ENCODE data around the gene PLEK. TPM values are rescaled to one million over a fixed set of nuclear protein-coding genes. Genes with fewer than 3 reads are reported as not detected.

The PLEK gene
- total RNA-seq, 1 donor, result under 0.01 TPM

DNA sequence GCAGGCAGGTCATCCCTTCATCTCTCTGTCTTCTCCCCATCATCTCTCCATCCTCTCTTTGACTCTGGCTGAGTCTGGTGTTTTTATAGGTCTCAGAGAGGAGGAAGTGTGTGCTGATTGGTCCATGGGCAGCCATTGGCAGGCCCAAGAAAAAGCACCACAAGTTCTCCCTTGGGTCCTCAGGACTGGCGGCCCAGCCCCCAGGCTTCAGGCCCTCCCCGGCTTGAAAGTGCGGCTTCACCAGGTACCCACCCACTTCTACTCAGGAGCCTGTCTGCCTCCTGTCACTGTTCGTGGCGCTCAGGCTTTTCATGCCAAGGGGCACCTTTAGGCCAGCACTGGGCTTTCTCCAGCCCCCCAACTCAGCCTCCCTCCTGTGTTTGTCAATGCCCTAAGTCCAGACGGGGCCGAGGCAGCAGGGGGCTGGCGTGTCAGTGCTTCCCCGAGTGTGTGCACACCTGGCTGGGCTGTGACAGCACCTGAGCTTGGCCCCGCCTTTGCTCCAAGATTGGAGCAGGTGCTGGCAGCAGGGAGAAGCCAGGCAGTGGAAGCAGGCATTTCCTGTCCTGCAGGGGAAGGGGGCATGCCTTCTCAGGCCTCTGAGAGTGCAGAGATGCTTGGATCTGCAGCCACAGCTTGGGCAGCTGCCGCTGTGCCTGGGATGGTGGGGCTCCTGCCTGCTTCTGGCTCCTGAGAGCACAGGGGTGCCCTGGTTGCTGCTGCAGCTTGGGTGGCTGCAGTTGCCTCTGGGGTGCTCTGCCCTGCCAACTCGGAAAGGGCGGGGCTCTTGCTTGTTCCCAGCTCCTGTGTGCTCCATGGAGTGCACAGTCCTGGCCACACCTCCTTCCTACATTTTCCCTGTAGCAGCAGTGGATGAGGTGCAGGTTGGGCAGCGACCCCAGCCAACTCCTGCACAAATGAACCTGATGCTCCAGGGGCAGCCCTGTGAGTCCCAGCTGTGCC is 67.9 kb downstream of the PLEK start:
- H3K4me3 ChIP-seq (ENCODE audit: low read depth, low read length), result no peak overlapping the region
- DNase-seq (ENCODE audit: low read depth), result no peak
- TF ChIP-seq, protein P1, sequence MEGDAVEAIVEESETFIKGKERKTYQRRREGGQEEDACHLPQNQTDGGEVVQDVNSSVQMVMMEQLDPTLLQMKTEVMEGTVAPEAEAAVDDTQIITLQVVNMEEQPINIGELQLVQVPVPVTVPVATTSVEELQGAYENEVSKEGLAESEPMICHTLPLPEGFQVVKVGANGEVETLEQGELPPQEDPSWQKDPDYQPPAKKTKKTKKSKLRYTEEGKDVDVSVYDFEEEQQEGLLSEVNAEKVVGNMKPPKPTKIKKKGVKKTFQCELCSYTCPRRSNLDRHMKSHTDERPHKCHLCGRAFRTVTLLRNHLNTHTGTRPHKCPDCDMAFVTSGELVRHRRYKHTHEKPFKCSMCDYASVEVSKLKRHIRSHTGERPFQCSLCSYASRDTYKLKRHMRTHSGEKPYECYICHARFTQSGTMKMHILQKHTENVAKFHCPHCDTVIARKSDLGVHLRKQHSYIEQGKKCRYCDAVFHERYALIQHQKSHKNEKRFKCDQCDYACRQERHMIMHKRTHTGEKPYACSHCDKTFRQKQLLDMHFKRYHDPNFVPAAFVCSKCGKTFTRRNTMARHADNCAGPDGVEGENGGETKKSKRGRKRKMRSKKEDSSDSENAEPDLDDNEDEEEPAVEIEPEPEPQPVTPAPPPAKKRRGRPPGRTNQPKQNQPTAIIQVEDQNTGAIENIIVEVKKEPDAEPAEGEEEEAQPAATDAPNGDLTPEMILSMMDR (IDR thresholded peaks at IDR 0.05; ENCODE audit: insufficient read depth, low read length), result no peak

DNA sequence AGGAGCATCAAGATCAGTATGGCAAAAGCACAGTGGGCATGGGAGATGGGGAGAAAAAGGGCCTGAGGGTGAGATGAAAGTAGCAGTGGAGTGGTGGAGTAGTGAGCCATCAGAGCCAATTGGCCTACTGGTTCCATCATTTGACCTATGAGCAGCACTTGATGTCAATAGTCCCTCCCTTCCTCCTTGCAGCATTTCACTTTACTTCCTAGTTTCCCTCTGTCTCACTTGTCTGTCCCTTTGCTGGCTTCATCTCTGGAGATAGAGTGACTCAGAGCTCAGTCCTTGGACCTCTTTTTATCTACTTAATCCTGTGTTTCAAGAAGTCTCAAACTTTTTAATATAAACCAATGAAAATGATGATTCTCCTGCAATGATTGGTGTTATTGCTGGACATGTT is 69.9 kb downstream of the PLEK start:
- TF ChIP-seq, protein P1 (IDR thresholded peaks at IDR 0.05; ENCODE audit: insufficient read depth, low read length), result no peak
- DNase-seq (ENCODE audit: low read depth), result no peak
- H3K4me3 ChIP-seq (ENCODE audit: low read depth, low read length), result no peak overlapping the region

DNA sequence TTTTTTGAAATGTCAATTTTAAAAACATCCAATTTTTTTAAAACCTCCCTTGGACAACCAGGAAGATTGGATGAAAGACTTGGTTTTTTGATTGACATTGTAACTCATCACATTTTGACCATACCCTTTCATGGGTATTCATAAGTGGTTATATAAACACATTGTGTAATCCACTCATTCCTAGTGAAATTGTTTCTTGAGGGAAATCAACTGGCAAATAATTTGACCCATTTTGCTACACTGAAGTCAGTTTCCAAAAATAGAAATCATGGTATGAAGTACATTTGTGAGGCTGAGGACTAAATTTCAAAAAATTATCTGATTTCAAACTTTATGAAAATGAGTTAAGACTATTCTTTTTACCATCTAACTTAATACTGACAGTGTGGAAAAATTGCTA is 70.5 kb downstream of the PLEK start:
- H3K4me3 ChIP-seq (ENCODE audit: low read depth, low read length), result no peak overlapping the region
- TF ChIP-seq, protein P1 (IDR thresholded peaks at IDR 0.05; ENCODE audit: insufficient read depth, low read length), result no peak
- DNase-seq (ENCODE audit: low read depth), result peak; percentile 73

DNA sequence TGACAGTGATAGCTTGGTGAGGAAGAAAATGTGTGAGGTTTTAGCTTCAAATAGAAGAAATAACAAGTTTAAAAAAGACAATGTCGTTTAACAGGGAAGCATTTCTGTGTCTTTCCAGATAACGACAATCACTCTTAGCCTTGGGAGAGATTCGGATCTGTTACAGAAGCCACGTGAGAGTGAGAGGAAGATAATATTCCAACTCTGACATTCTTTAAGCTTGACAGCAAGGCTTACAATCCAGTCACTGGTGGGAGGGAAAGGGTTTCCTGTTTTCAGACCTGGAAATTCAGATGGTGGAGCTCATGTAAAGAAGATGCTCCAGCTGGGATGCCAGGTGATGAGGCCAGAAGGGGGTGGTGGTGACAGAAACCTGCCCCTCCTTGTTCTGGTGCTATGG is 71.2 kb downstream of the PLEK start:
- no peak overlapping the region for H3K4me3 ChIP-seq (ENCODE audit: low read depth, low read length)
- DNase-seq (ENCODE audit: low read depth), result peak; percentile 47
- TF ChIP-seq, protein P1 (IDR thresholded peaks at IDR 0.05; ENCODE audit: insufficient read depth, low read length), result no peak

DNA sequence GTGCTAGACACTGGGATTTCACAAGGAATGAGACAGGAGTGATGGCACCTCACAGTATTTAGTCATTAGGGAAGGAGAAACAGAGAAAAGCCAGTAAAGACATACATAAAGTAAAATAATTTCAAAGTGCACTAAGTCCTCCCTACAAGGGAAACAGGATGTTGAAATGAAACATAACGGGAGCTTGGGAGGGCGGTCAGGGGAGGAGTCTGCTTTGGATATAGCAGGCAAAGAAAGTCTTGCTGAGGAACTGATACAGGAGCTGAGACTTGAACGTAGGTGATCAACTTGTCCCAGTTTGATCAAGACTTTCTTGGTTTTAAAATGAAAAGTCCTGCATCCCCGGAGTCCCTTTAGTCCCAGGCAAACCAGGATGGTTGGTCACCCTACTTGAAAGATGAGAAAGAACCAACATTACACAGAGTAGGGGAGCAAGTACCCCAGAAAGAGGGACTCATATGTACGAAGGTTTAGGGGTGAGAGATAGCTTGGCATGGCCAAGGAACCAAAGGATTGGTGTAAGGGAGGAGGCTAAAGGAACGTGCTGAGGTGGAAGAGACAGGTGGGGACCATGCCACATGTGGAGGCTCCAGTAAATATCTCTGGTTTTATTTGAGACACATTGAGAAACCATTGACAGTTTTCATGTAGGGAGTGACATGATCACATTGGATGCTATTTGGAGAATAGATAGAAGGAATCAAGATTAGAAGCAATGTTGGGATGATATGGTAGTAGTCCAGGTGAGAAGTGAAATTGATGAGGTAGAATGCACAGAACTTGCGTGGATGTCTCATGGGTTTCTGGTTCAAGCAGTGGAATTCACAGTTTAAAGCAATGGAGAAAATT is 73.6 kb downstream of the PLEK start:
- H3K4me3 ChIP-seq (ENCODE audit: low read depth, low read length), result no peak overlapping the region
- DNase-seq (ENCODE audit: low read depth), result no peak
- TF ChIP-seq, protein P1 (IDR thresholded peaks at IDR 0.05; ENCODE audit: insufficient read depth, low read length), result no peak

DNA sequence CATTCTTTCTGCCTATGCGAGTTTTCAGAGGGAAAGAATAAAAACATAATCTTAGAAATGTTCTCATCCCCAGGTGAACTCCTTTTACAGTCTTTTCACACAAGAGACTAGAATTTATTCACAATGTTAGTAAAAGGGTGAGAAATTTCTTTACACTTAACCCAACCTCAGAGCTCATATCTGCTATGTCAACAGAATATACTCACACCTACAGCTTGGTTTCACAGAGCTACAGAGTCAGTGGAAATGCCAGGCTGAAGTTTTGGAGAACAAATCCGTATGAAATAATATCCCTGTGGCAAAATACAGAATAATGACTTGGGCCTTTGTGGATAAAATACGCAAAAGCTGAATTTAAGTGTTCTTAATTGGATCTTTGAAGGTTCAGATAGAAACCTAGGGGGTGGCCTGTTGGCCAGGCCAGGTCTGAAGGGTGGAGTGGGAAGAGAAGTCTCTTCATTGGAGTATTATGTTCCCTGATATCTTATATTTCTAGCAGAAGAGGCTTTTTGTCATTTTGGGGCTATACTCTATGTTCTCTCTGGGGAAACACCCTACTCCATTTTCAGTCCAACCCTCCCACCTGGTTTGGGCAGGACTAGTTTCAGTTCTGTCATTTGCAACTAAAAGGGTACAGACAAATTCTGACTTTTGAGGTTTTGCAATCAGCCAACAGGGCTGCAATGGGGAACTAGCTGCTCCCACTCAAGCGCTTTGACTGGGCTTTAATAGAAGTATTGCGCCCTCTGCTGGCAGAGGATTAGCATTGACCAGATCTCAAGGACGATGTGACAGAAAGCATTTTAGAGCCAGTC is 76.3 kb downstream of the PLEK start:
- TF ChIP-seq, protein P1 (IDR thresholded peaks at IDR 0.05; ENCODE audit: insufficient read depth, low read length), result peak; percentile 82
- DNase-seq (ENCODE audit: low read depth), result peak; percentile 93
- no peak overlapping the region for H3K4me3 ChIP-seq (ENCODE audit: low read depth, low read length)

All from fibroblast of the aortic adventitia (primary cell).